HG03159 (cell line): Measurements from ENCODE around the gene KLF7.

ENCODE experiments used
- ATAC-seq: cut with Tn5 transposase; IDR thresholded peaks from one replicate; pipeline ENCODE4 v1.9.1; 2021; ENCODE audit warnings: mild to moderate bottlenecking, moderate library complexity; ENCODE audit not compliant: unreplicated experiment

Gene KLF7

DNA sequence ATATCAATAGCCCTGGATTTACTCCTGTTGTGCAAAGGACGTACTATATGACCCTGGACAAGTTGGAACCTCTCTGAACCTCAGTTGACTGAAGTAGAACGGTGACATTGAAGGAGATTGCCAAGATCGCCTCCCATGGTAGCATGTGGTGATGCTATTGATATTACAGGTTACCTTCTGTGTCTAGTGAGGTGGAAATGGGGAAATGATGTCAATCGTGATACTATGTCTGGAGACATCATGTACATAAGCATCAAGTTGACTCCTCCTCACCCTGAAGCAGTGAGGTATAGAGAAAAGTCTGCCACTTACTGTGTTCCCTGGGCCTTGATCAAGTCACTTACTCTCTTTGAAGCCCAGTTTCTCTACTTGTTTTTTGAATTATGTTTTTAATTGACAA lies 93.9 kb downstream of the KLF7 start:
- peak; percentile 46 for ATAC-seq

- no peak for ATAC-seq
Measured at GRCh38 chr2:207067473-207067872, 98.3 kb downstream of the KLF7 start.

DNA sequence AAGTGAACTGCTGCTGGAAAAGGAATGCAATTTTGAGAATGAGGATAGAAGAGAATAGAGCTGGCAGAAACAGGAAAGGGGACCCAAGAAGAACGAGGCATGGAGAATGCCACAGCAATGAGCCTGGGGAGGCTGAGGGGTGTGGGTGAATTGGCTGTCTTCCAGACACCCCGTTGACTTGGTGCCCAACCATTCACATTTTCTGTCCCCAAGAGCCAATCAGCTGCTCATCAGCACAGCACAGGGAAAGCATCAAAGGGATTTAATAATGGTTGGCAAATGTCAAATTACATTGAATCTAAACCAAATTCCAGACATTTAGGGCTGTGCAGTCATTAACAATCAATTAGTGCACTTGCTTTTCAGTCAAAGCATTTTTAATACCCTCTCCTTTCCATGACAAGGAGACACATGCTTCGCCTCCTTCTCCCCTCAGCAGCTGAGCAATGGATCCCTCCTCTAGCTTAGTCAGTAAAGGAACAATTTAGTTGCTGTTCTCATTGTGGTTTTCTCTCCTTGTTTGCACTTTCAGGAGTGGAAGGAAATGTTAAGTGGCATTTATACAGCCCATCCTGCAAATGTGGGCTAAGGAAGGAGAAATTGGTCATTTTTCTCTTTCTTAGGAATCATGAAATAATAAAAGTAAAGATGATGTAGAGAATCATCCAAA lies 98.8 kb downstream of the KLF7 start:
- ATAC-seq: no peak

DNA sequence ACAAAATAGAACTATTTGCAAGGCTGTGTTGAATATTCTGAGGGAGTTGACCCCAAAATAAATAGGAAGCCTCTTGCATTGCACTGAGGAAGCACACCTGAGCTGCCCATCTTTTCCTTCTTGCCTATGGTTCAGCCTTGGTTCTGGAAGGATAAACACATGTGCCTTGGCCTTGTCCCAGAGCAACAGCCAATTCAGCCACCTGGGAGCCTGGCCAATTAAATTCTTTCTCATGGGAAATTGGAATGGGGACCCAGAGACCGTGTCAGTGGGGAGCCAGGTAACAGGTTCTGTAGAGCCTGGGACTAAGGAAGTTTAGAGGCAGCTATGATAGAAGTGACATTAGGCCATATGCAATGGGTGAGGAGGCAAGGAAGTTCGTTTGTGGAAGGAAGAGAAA lies 99.6 kb downstream of the KLF7 start:
- no peak for ATAC-seq

GRCh38 chr2:207064128-207064690 lies 101.5 kb downstream of the KLF7 start:
- ATAC-seq: no peak

DNA sequence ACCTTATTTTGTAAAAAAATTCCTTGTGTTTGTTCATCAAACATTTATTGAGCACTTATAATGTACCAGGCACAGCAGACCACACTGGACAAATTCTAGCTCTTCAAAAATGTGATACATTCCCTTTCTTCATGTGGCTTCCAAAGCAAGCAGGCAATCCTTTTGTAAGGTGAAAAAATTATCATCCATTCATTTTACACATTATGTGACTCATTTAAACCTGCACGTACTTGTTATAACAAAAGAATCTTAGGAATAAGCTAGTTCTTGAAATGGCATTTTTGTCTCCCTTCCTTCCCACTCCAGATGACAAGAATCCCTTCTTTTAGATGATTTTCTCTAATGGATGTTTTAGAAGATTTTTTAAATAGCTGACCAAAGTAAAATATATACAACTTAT lies 104.6 kb downstream of the KLF7 start:
- ATAC-seq: no peak

- ATAC-seq: no peak
Measured at GRCh38 chr2:207055257-207055656, 110.5 kb downstream of the KLF7 start.

DNA sequence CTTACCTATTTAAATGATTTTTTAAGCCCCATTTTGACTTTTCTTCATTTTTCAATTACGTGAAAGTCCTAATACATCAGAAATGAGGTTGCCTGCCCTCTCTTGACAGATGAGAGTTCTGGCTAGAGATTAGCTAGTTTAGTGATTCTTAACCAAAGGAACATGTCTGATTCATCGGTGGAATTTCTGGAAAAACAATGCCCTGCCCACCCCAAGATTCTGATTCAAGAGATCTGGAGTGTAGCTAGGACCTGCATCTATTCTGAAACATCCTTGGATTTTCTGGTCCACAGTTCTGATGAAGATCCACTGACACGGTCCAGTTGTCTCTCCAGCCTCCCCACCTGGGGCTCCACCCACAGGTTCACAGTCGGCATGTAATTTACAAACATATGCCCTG lies 111.2 kb downstream of the KLF7 start:
- no peak for ATAC-seq

DNA sequence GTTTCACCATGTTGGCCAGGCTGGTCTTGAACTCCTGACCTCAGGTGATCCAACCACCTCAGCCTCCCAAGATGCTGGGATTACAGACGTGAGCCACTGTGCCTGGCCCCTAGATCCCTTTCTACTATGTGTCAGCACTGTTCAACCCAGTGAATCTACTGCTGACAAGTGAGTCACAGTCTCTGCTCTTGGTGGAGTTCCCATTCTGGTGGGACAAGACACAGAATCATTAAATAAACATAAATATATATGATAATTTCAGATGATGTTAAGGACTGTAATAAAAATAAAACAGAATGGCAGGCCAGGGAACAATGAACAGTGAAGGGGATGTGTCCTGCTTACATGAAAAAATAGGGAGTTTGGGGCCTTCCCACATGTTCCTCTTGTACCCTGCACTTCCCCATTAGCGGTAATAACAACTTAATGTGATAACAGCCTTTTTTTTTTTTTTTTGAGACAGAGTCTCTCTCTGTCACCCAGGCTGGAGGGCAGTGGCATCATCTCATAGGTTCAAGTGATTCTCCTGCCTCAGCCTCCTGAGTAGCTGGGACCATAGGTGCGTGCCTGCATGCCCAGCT lies 114.3 kb downstream of the KLF7 start:
- no peak for ATAC-seq

DNA sequence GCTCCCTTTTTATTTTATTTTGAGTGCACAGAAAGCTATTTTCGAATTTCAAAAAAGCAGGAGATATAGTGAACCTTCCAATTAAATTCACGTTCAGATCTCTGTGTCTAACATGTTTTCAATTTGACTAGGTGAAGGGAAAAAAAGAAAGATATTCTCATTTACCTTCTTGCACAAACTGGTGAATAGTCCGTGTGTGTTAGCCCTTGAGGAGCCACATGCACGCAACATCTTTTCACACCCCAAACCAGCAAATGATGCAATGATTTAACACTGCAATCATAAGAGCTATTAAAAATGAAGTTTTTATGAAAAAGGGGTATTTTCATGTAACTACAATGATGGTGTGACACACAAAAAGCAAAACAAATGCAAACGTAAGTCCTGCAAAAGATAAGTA lies 116.6 kb downstream of the KLF7 start:
- no peak for ATAC-seq

DNA sequence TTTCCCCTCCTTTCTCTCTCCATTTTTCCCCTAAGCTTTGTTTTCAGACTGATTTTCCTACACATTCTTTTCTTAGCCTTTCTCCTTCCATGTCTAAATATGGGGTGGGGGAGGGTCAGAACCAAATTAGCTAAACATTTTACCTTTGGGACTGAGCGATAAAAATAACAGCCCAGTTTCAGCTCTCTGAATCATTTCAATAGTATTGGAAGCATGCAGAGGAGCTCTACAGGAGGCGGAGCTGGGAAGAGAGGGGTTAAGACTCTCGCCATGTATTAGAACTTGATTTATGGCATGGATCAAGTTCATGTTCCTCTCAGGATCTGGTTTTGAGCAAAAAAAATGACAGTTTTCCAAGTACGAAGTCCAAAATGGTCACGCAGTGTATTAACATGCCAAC lies 117.3 kb downstream of the KLF7 start:
- ATAC-seq: no peak

GRCh38 chr2:207046724-207047123 lies 119.0 kb downstream of the KLF7 start:
- no peak for ATAC-seq

- no peak for ATAC-seq
Measured at GRCh38 chr2:207045531-207045930, 120.2 kb downstream of the KLF7 start.

- ATAC-seq: no peak
Measured at GRCh38 chr2:207044379-207045362, 121.1 kb downstream of the KLF7 start.

GRCh38 chr2:207042841-207043240 lies 122.9 kb downstream of the KLF7 start:
- no peak for ATAC-seq

DNA sequence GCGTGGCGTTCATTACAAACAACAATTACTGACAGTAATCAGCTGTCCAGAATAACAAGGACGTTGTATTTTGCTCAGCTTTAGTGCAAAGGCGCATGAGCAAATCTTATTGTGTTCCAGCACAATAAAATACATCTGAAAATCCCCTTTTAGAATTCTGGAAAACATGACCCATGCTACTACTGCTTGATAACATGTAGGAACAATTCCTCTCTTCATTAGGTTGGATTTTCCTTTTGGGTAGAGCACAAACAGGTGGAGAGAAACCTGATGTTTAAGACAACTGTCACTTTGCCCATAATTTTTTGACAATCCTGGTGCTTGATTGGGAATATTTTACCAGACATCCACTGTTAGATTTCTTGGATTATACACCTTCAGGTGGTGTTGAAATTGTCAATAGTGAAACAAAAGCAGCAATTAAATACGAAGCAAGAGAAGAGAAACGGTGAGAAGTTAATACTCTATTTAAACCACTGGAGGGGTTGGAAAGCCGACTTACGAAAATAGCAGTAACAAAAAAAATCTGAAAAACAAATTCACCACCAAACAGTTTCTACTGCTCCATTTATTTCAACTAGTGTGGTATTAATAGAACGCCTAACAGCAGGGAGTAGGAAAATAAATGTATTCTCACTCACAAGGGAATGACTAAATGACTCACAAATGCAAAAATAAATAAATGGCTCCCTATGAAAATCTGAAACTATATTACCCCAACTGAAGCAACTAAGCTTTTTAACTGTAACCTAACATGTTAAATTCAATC lies 123.8 kb downstream of the KLF7 start:
- no peak for ATAC-seq

- no peak for ATAC-seq
Measured at GRCh38 chr2:207041279-207041678, 124.5 kb downstream of the KLF7 start.

DNA sequence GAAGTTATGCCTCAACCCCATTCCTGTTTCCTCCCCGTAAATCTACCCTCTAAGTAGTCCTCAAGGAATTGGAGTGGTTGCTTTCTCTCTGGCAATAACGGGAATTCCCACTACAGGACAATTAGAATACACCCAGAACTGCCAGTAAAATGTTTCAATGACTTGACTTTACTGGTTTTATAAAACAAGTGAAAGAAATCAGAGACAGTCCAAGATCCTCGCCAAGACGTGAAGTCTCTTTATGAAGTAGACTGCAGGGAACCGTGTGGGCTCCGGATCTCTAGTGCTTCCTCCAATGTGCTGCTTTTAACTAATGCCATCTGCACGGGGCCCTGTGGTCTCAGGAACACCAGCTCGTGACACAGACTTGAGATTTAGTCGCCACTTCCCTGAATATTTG lies 125.1 kb downstream of the KLF7 start:
- no peak for ATAC-seq

DNA sequence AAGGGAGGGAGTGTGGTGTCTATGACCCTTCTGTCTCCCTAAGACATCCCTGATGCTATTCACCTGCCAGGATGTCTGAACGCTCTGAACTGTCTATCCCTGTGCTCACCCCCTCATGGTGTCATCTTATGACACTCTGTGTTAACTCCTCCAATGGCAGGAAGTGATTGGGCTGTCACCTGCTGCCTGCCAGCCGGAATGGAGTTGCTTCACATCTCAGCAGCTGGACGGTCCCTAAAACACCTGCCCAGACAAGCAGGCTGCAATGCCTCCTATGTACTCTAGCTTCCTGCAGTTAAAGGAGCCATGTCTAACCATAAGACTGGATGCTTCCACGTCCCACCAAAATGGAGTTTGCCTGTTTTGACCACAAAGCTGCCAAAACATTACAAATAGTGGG lies 126.5 kb downstream of the KLF7 start:
- ATAC-seq: no peak

DNA sequence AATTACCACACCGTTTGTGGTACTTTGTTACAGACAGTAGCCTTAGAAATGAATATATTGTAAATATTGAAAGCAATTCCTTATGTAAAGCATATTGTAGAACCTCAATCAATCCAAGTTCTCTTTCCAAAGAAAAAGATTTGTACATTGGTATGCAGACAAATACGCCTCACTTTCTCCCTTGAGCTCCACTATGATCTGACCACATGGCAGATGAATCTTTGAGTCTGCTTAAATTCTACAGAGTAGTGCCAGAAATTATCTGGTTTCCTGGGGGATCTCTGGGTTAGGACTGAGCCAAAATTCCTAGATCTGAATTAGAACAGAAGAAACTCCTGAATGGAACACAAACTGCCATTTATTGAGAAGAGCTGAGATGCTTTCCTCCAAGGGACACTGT lies 127.4 kb downstream of the KLF7 start:
- no peak for ATAC-seq

DNA sequence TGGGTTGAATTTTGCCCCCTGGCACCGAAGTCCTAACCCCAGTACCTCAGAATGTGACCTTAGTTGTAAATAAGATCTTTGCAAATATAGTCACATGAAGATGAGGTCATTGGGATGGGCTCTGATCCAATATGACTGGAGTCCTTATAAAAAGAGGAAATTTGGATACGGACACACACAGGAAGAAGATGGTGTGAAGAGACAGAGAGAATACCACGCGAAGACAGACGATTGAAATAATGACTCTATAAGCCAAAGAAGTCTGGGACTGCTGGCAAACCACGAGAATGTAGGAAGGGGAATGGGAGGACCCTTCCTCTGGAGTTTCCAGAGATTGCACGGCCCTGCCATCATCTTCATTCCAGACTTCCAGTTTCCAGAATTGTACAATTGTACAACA lies 127.9 kb downstream of the KLF7 start:
- ATAC-seq: no peak
